Skin of body (tissue), 2 donors: ENCODE results near the gene ADRA2C. TPM values are rescaled to one million over a fixed set of nuclear protein-coding genes. Genes with fewer than 3 reads are reported as not detected.

ENCODE experiments used
- DNase-seq: peaks from one replicate; lab custom pipeline; 2025; lab: John Stamatoyannopoulos, UW
- total RNA-seq: library from RNA; depleted of rRNA; stranded (reverse); fragments of >200 nt; gene quantifications from one replicate; pipeline ENCODE4 v1.2.3, GENCODE V29; 2014

The ADRA2C gene
- total RNA-seq, 1 donor from 2014 or later: 0.79 TPM

DNA sequence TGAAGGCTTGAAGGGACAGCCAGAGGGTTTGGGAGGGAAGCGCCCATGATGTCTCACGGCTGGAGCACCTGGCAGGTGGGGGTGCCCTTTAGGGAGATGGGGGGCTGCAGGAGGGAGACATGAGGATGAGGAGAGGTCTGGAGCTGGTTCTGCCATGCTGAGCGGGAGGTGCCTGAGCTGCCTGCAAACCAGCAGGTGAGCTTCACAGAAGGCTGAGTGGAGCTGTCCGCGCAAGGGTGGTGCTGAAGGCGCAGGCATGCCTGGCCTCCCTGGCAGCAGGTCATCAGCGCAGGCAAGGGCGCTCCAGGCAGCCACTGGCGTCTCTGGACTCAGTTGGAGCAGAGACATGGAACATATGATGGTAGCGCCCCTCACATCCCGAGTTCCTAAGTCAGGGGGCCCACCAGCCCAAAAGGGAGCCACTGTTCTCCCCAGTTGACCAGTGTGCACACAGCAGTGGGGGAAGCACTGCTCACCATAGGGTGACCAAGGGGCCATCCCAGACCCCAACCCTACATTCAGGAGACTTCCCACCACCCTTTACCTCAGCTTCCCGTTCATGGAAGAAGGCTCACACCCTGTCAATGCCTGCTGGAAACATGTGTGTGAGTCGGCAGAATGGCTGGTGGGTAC, 25.8 kb downstream of the ADRA2C start:
- no peak for DNase-seq

DNA sequence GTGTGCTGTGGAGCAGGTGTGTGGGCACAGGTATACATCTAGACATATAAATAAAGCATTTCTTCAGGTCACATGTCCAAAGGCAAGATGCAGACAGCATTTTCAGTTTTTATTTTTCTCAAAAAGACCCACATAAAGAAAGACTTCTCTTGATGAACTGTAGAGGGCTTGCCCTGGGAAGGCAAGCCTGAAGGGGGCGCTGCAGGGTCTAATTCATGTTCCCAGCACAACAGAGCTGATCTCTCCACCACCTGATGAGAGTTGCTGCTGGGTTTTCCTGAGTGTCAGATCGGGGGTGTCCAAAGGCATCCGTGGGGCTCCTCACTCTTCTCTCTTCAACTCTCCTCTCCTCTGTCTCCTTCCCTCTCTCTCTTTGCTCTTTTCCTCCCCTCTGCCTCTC, 26.6 kb downstream of the ADRA2C start:
- DNase-seq: no peak

DNA sequence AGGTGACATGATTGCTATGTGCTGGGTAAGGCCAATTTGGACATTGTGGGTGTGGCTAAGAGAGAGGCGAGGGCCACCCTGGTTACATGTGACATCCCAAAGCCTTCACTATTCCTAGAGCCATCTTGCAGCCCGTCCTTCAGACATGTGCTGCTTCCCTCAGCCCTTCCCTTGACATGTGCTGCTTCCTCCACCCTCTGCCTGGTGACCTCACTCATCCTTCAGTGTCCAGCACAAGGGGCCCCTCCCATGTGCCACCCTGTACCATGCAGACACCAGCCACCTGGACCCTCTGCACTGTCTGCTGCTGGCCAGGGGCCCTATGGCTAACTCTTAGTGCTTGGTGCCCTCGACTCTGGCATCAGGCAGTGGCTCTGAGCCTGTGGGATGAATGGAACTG, 27.4 kb downstream of the ADRA2C start:
- no peak for DNase-seq

- no peak for DNase-seq
These were observed 30.8 kb downstream of the ADRA2C start for GRCh38 chr4:3796960-3797359.

DNA sequence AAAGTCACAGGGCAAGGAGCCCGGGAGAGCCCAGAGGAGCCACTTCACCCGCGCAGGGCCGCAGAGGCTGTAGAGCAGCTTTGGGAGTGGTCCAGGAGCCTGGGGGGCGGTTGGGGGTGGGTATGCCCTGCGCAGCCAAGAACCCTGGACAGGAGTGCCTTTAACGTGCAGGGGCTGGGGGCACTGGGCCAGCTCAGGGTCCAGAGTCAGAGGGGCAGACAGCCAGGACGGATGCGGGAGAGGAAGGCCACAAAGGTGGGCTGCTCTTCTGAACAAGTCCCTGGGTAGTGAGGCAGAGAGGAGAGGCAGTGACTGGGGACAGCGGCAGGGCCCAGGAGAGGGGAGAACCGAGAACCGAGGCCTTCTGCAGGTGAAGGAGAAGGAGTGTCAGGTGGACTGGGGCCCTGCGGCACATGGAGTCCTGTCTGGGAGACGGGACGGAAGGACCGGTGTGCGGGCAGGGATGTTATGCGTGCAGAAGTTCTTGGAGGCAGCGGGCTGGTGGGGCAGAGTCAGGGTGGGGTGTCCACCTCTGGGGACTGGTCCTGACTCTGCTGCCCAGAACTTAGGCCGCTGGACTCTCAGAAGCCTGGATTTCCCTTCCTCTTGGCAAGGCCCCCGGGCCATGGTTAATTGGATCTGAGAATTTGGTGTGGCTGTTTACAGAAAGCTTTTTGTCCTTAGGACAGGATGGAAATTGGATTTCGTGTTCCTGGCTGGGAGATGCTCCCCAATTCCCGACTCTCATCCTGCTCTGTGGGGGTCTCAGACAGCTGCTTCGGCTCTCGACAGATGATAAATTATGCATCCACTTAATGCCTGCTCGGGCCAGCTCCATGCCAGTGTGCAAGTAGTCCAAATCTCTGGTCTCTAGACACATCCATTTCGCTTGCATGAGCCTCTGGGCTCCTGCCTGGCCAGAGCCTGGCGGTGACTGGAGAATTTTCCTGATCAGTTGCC, 31.9 kb downstream of the ADRA2C start:
- no peak for DNase-seq

GRCh38 chr4:3799496-3799895, 33.3 kb downstream of the ADRA2C start:
- no peak for DNase-seq

- no peak for DNase-seq
These were observed 34.2 kb downstream of the ADRA2C start for GRCh38 chr4:3800351-3800750.

GRCh38 chr4:3801521-3801920, 35.3 kb downstream of the ADRA2C start:
- DNase-seq: no peak

- no peak for DNase-seq
These were observed 35.9 kb downstream of the ADRA2C start for GRCh38 chr4:3801931-3802550.

DNA sequence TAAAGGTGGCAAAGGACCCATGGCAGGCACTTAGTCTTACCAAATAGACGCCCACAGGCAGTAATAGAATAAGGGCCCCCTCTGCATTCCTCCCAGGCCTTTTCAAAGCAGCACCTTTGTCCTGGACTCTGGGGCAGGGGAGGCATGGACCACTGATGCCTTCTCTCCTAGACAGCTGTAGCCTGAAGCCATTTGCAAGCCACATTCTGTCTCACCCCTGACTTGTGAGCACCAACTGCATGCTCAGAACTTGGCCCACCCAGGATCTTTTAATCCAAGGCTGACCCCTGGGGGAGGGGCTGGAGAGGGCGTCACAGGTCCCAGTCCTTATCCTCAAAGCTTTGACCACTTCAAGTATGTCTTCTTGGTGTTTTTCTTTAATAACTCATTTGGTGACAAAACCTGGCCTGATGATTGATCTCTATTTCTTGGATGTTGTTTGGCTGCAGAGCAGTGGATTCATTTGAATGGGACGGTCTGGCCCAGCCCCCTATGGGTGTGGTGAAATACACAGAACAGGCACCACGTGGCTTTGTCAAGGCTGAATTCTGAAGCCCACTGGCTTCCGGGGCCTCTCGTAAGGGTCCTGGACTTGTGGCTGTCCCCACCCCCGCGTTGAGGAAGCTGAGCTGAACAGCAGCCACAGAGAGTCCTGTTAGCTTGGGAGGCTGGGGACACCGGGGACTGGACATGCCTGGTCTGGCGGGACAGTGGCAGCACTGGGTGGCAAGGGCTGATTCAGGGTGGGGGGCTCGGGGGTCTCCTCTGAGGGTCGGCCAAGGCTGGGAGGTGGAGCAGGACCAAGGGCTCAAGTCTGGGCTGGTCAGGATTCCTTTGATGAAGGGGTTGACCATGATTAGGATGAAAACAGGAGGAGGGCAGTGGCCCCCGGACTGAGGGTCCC, 36.6 kb downstream of the ADRA2C start:
- DNase-seq: no peak

DNA sequence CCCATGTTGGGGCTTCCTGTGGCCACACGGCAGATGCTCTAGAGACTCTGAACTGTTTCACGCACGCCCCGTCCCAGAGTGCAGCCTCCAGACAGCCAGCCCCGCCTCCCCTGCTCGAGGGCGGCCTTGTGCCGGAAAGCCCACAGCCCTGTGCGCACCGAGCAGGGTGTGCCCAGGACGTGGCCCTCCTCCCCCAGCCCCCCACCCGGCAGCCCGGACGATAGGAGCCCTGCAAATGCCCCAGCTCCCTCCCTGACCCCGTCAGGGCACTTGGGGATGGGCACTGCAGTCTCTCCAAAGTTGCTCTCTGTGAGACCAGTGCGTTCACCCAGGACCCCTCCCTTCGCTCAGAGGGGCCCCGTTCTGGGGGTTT, 37.3 kb downstream of the ADRA2C start:
- DNase-seq: no peak

- DNase-seq: no peak
These were observed 37.8 kb downstream of the ADRA2C start for GRCh38 chr4:3803946-3804345.

DNA sequence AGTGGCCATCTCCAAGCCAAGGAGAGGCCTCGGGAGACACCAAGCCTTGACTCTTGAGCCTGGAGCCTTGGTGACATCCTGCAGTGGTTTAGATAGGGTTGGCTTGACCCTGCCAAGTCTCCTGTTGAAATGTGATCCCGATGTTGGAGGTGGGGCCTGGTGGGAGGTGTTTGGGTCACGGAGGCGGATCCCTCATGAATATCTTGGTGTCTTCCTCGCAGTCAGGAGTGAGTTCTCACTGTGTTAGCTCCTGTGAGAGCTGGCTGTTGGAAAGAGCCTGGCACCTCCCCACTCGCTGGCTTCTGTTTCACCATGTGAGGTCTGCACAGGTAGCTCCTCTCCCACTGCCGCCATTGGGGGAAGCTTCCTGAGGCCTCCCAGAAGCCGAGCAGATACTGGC, 38.8 kb downstream of the ADRA2C start:
- DNase-seq: no peak

- DNase-seq: no peak
These were observed 39.5 kb downstream of the ADRA2C start for GRCh38 chr4:3805731-3806130.

DNA sequence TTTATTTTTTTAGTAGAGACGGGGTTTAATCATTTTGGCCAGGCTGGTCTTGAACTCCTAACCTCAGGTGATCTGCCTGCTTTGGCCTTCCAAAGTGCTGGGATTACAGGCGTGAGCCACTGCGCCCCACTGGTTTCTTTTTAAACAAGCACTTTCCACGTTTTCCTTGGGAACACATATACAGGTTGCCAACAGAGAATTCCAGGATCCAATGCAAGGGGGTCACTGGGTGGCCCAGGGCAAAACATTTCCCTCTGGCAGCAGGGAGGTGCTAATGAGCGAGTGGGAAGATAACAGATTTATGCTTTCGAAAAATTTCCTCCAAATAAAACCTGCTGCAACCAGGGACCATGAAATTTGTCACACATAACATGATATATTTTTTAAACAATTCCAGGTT, 41.1 kb downstream of the ADRA2C start:
- no peak for DNase-seq

GRCh38 chr4:3807822-3808496, 41.8 kb downstream of the ADRA2C start:
- no peak for DNase-seq

DNA sequence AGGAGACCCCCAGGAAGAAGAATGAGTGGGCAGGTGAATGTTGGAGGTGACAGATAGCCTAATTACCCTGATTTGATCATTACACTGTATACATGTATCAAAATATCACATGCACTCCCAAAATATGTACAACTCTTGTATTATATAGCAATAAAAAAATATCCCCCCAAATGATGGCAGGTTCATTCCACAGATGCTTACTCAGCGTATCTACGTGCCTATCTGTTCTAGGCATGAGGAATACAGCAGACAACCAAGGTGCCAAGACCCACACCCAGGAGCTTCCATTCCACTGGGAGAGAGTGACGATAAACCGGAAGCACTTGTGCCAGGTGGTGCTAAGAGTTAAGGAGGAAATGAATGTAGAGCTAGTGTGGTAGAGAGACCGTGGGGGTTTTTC, 42.4 kb downstream of the ADRA2C start:
- DNase-seq: no peak

DNA sequence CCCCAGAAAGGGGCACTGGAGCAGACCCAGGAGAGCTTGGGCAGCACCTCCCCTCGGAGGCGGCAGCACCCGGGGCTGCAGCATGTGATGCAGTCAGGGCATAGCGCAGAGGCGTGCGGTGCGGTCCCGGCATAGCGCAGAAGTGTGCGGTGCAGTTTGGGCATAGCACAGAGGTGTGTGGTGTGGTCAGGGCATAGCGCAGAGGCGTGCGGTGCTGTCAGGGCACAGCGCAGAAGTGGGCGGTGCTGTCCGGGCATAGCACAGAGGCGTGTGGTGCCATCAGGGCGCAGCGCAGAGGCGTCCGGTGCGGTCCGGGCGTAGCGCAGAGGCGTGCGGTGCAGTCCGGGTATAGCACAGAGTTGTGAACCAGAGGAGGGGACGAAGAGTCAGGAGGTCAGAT, 42.8 kb downstream of the ADRA2C start:
- no peak for DNase-seq

GRCh38 chr4:3809451-3810110, 43.4 kb downstream of the ADRA2C start:
- no peak for DNase-seq

DNA sequence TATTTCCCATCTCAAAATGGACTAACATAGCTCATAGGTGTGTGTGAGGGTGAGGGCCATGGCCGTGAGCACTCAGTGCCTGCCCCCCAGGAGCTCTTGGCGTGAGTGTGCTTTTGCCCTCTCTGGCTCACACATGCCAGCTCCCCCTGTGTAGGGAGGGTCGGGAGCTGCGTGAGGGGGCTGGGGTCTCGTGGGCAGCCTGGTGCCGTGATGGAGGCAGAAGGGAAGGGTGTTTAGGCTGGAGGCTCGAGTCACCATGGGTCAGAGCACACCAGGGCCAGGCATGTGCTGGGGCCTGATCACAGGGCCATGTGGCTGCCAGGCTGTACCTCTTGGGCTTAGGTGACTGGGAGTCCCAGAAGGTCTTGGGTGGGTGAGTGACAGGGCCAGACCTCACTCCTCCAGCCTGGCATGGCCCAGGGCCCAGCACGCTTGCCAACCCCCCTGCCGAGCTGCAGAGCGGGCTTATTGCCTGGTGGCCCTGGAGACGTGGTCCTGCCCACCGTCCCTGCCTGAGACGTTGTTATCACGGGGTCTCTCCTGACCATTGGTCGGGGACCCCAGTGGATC, 44.0 kb downstream of the ADRA2C start:
- no peak for DNase-seq
